ENCODE data around the gene KCNJ6. TPM values are rescaled to one million over a fixed set of nuclear protein-coding genes. Genes with fewer than 3 reads are reported as not detected.

KCNJ6 gene
- total and polyA plus RNA-seq, 9 of the 15 experiments (the other 6 are each of a cell fraction or from before 2014, with no cell fraction given) = 0.06 to 0.21 (median 0.13) TPM; not detected in 1

- Histone ChIP-seq H3K4me1 (replicated peaks in 1 of 2; ENCODE audit: control insufficient read depth in 2 of 2, insufficient read depth in 2 of 2, low read length in 2 of 2) (peaks cover 0 to 5% of the 10 kb centered on the region in 2 experiments; a peak in 2 of 5 replicates), H3K4me2 (ENCODE audit: insufficient read depth, low read length) (no peak overlapping the region), H3K9ac (ENCODE audit: insufficient read depth in 1 of 2, low read depth in 2 of 2, low read length in 2 of 2) (no peak overlapping the region), H3K27me3 (ENCODE audit: control insufficient read depth in 2 of 2, insufficient read depth in 2 of 2, low read length in 2 of 2) (peaks cover 22 to 51% of the 10 kb centered on the region in 2 experiments), H3K79me2 (ENCODE audit: control insufficient read depth, insufficient read depth, low read length) (no peaks in the 10 kb centered on the region), H3K4me3 (no peak overlapping the region), H3K9me3 (replicated peaks; ENCODE audit: control insufficient read depth, insufficient read depth, low read depth, low read length) (no peaks in the 10 kb centered on the region), H2AFZ (ENCODE audit: low read depth, low read length) (no peak overlapping the region), H3K9me1 (ENCODE audit: control insufficient read depth, insufficient read depth, low read length) (no peaks in the 10 kb centered on the region), H3K27ac (ENCODE audit: extremely low read depth, low read depth, low read length) (no peak overlapping the region), H3K36me3 (ENCODE audit: control insufficient read depth, insufficient read depth, low read length) (no peaks in the 10 kb centered on the region), H4K20me1 (replicated peaks; ENCODE audit: control insufficient read depth, insufficient read depth, low read length) (0 out of 2 replicates have a peak, but pooled peaks cover 7% of the 10 kb centered on the region)
- ATAC-seq = no peak
- intact Hi-C loops (cut with micrococcal nuclease) (loop anchor here (10.0 kb wide), 1 partner anchor 683 kb away; no protein-coding TSS in a partner anchor), in situ Hi-C loops (cut with MboI) (no loop called here)
- TF ChIP-seq EZH2 (IDR thresholded peaks at IDR 0.05; ENCODE audit: borderline replicate concordance, low read depth, low read length) (no peak), ZNF445 (CRISPR knock-in tag; IDR thresholded peaks at IDR 0.05; ENCODE audit: low read depth) (no peak), ZNF644 (tag; IDR thresholded peaks at IDR 0.05; ENCODE audit: low read depth) (no peak), MNT (conservative IDR thresholded peaks at IDR 0.05) (no peak), SMARCA4 (IDR thresholded peaks at IDR 0.05) (no peak)
- ChIA-PET CTCF (ENCODE audit: low intra/inter-chr PET ratio) (interaction anchor here (0.8 kb wide), 1 partner anchor 505 kb away, joined by 3 read pairs; no protein-coding TSS in a partner anchor), POLR2A (no interaction called here)
- no peak for DNase-seq (ENCODE audit: extremely low read depth in 1 of 4, low spot score in 3 of 4)
- BruUV-seq (replicated peaks) = no TSS peak
- 7% methylated on average over 5 of the region's 5 CpGs for WGBS (ENCODE audit: insufficient coverage, low coverage, missing lambda C conversion rate)
- no peak for FAIRE-seq
These were observed 244.9 kb downstream of the KCNJ6 start for GRCh38 chr21:37671381-37671780.

Data from K562 (cell line).